Cortex of kidney (tissue), 1 donor: Measurements from ENCODE around the gene SPAG6.
A peak's percentile ranks its signal among the peaks of the same experiment; 100 is the strongest.
"Not testable (repeated sequence)": the region's sequence is repeated elsewhere in the genome, so short reads cannot be mapped to it uniquely, and the experiment has no call there.

Source experiments
- DNase-seq: peaks from one replicate; lab custom pipeline; 2025; lab: John Stamatoyannopoulos, UW

SPAG6 gene

DNA sequence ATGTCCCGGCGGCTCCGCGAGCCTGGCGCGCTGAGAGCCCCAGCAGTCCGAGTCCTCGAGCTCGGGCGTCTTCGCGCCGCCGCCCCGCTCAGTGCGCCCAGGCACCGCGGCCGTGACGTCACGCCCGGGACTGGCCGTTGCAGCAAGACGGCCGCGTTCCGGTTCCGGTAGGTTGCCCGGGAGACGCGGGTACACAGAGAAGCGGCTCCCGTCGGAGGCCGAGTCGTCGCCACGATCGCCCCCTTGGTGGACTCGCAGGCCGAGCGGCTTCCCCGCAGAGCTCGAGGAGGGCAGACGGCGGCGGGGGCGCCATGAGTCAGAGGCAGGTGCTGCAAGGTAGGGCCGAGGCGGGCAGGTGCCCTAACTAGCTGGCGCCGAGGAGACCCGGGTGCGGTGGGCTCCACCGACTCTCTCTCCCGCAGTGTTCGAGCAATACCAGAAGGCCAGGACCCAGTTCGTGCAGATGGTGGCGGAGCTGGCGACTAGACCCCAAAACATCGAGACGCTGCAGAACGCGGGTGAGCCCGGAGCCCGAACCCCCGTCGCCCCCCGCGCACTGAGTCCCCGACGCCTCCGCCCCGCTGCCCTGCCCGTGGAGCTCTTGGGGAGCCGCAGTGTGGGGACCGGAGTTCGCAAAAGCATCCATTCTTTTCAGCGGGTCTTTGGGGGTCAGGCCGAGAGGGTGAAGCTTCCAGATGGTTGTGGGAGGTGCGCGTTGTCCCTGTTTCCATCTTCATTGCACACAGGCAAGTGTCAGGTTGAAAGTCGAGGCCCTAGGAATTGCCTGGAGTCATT, at the start of gene SPAG6:
Gene SPAG6, plus strand, starts transcription at position 196 of the 795 bp plus-strand sequence. Its CDS starts 116 bp downstream, at position 312.
- DNase-seq, result no peak

DNA sequence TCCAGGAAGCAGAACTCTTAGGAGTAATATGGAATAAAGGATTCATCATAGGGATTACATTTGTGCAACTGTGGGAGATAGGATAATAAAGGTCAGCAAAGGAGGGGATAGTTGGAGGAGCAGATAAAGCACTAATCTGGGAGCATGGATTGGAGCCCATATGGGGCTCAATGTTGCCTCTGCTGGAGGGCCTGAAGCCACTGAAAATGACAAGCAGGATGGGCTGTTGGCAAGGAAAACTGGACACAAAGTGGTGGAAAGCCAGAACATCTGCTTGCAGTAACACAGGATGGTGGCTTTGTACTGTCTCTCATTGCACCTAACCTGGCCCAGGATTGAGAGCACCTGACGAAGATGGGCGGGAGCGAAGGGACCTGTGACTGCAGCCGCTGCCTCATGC, 44.1 kb upstream of the SPAG6 start:
- no peak for DNase-seq

DNA sequence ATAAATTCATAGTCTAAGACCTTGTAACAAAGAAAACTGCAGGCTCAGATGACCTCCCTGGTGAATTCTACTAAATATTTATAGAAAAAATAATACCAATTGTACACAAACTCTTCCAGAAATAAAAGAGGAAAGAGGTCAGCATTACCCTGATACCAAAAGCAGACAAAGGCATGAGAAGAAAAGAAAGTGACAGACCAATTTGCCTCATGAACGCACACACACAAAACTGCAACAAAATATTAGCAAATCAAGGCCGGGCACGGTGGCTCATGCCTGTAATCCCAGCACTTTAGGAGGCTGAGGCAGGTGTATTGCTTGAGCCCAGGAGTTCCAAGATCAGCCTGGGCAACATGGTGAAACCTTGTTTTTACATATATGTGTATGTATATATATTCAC, 41.8 kb upstream of the SPAG6 start:
- no peak for DNase-seq

DNA sequence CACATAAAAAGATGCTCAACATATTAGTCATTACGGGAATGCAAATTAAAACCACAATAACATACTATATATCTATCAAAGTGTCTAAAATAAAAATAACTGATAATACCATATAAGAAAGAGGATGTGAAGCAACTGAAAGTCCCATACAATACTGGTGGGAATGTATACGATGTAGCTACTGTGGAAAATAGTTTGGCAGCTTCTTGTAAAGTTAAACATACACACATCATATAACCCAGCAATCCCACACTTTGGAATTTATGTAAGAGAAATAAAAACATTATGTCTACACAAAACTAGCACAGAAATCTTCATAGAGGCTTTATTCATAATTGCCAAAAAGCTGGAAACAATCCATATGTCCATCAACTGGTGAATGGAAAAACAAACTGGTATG, 39.6 kb upstream of the SPAG6 start:
- no peak for DNase-seq

DNA sequence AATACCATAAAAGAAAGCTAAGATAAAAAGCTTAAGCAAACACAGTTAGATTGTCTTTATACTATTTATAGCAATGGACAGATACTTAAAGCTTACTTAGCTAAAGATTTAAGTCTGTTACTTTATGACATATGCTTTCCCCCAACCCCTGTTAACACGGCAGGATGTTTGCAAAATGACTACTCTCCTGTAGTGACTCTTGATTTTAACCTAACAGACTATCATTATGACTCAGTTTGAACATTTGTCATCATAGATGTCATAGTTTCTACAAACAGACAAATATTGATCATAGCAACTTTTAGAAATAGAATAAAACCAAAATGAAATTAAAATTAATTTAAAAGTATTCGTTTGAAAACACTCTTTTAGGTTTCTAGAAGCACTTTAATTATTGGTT, 36.9 kb upstream of the SPAG6 start:
- no peak for DNase-seq

DNA sequence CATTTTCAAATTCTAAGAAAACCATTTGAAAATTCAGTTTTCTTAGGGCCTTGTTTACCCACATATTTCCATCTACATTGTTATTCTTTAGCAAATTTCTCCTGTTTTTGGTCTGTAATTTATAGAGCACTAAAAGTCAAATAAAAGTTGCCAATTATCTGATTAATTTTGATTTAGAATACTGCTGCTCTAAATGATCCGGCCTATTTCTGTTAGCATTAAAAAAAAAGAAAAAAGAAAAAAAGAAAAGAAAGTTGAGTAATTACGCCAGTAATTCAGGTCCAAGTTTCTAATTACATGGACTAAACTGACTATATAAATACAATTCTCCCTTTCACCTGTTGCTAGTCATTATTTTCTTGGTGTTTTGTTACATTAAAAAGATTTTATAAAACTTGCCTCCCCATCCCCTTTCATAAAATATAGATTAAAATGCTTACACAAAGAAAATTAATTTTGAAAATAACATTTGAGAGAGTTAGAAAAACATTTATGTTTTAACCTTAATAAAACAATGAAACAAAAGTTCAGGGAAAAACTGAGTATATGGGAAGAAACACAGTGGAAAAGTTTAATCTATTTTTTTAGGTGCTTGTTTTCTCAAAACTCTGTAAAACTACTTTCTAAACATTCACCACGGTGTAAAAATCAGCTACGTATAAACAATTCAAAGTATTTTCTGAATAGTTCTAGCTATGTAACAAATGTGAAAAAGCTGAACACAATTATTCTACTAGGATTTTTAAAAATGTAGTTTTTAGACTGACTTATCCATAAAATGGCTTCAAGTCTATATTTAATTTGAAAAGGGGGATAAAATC, 35.9 kb upstream of the SPAG6 start:
- DNase-seq, result no peak

DNA sequence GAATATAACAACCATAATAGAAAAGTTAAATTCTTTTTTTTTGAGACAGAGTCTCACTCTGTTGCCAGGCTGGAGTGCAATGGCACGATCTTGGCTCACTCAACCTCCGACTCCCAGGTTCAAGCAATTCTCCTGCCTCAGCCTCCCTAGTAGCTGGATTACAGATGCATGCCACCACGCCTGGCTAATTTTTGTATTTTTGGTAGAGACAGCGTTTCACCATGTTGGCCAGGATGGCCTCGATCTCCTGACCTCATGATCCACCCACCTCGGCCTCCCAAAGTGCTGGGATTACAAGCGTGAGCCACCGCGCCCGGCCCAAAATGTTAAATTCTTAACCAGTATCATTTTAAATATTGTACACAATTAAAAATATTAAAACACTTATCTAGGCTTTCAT, 35.3 kb upstream of the SPAG6 start:
- not testable (repeated sequence) for DNase-seq

DNA sequence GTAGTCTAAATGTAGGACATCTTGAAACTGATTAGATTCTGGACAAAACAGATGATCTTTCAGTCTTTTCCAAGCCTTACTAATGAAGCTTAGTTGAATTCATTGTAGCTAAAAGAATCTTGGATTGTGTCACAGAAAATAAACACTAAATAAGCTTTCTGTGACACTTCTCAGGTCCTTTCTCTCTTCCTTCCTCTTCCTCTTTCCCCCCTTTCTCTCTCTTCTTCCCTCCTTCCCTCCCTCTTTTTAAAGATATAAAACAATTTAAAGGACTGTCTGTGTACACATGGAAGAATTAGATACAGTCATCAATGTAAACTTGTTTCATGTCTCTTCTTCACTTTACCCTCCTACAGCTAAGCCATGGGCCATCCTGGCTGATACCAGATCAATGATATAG, 34.4 kb upstream of the SPAG6 start:
- no peak for DNase-seq

DNA sequence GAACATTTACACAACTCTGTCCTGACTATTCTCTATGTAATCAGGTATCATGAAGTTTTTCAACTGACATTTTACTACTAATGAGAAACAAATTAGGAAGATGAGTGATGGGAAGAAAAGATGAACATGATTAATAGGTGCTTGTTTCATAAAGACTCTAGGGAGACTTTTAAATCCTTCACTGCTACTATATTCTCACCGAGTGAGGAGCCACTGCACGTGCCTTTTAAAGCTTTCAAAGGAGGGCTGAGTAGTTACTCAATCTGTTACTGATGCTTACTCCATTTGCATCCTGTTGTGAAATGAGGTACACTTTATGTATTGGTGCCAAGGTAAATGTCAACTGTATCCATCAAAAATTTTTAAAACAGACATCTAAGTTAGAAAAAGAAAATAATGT, 30.4 kb upstream of the SPAG6 start:
- DNase-seq, result no peak

DNA sequence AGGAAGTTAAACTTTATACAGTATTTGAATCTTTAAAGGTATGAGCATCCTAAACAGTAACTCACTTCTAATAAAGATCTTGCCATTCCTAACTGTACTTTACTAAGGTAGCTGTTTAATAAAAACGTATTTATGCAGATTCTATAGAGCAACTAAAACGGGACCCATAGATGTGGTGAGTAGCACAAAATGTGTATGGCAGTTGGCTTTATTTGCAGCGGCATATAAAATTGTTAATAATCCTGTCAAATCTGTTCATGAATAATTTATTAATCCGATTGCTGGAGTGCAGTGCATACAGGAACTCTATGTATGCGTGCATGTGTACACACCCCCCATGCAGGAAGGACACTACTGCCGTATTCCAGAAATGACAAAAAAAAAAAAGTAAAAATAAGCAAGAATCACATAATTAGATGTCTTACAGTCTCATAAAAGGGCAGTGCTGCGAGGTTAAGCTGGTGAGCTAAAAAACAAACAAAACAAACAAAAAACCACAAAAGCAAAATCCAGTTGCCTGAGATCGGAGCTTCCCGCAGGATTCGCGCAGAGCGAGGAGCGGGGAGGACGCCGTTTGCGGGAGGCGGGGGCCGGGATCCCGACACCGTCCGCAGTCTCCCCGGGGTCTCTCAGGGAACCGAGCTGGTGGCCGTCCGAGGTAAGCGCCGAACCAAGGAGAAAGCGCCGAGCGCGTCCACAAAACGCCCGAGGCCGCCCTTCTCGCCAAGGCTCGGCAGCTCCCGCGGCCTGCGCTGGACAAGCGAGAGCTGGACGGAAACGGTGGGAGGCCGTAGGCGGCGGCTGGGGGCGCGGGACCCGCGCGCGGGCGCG, 29.6 kb upstream of the SPAG6 start:
- no peak for DNase-seq

DNA sequence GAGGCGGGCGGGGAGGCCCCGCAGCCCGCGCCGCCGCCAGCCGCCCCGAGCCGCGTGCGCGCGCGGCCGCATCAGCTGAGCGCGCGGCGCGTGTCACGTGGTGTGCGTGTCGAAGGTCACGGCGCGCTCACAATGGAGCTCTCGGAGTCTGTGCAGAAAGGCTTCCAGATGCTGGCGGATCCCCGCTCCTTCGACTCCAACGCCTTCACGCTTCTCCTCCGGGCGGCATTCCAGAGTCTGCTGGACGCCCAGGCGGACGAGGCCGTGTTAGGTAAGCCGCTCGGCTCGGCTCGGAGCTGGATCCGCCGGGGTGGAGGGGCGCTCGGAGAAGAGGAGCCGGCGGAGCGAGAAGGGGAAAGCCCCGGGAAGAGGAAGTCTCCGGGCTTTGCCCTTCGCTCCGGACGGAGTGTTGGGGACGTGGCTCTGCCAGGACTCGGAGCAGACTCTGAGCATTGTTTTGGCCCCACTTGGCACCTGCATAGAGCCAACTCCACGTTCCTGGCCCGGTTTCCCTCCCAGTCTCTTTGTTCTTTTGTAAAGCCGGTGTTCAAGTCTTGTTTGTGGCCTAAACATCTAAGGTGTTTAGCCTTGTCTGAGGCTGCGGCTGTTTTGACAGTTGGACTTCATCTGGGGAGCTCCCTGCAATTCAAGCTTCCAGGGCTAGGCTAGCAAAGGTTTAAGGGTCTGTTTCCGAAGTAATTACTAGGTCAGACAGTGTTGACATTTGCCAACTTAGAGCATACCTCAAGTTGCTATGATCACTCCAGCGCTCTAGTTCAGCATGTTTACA, 28.8 kb upstream of the SPAG6 start, which contains the start of gene COMMD3:
Gene COMMD3, plus strand, starts transcription at position 103 of the 790 bp plus-strand sequence. Its CDS starts 30 bp downstream, at position 133.
- peak; percentile 32 for DNase-seq

DNA sequence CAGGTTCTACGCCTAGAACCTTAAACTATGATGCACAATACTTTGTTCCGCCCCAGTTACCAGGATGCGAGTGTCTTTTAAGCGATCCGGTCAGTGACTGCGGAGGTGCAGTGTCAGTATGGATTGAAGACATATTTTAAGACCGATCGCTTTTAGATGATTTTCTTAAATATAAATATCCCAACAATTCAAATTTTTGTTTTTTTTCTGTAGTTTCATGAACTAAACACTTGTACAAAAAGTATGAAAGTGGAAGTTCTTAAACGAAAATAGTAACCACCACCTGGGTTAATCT, 28.3 kb upstream of the SPAG6 start:
- no peak for DNase-seq

DNA sequence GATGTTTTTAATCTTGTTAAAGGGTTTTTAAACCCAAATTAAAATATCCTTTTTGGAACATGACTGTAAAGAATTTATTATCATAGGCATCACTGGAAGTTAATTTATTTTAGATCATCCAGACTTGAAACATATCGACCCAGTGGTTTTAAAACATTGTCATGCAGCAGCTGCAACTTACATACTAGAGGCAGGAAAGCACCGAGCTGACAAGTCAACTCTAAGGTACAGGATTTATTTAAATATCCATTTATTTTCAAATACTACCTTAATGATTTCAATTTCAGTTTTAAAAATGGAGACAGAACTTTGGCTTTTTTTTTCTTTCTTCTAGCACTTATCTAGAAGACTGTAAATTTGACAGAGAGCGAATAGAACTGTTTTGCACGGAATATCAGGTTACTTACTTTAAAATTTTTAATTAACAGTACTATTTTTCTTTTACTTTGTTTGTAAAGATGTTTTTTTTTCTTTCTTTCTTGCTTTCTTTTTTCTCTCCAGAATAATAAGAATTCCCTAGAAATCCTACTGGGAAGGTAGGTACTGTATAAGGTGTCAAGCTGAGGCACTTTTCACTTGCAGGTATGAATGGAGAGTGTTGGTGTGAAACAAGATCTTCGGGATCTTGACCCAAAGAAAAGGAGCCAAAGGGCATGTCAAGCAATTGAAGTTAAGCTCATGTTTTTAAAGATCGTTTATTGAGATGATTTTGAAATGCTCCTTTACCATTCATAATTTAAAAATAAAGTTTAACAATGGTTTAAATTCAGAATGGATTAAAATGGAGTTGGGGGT, 27.3 kb upstream of the SPAG6 start:
- DNase-seq, result no peak

DNA sequence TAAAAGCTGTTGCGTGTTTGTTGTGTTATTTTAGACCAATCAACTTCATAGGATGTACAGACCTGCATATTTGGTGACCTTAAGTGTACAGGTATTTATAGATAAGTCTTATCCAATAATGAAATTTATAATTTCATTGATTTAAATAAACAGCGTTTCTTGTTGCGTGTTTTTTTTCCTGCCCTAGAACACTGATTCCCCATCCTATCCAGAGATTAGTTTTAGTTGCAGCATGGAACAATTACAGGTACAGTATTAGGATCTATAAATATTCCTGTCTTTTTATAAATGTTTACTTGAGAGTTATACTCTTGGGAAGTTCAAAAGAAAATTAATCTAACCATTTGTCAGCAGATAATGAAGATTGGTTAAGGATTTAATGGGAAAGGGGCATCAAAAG, 26.5 kb upstream of the SPAG6 start:
- no peak for DNase-seq

DNA sequence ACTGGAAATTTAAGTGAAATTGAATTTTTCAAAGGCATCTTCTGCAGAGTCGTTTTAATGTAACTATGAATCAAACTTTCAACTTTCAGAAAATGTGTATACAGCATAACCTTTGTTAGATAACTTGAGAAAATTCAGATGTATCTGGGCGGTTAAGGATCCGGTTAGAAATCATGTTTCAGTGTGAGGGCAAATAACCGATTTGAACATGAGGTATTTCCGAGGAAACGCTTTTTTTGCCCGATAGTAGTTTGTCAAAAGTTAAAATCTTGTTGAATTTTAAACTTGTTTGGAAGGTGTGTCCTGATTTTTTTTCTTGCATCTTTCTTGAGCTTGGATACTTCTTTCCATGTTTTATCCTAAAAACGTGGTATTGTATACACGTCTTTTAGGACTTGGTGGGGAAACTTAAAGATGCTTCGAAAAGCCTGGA, 25.7 kb upstream of the SPAG6 start:
- DNase-seq, result no peak

DNA sequence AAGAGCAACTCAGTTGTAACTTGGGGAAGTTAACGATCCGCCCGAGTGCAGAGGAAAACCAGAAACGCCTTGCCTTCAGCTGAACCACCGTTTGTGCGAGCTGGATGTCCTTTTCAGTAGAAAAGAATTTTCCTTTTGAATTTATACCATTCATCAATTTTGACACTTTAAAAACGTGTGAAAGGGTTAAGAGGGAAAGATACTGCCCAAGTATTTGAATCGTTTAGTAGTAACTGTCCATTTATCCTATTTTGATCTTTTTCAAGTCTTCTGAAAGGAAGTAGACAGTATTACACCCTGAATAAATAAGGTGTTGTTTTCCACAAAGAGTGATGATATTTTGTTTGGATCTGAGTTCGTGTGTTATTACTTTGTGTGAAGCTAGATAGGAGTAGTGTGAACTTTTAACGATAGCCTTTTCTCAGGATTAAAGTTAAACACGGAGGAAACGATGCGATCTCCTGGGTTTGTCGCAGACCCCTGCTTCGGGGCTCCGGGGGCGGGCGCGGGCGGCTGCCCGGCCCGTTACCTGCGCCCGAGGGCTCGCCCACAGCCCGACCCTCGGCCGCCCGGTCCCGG, 25.2 kb upstream of the SPAG6 start:
- no peak for DNase-seq

DNA sequence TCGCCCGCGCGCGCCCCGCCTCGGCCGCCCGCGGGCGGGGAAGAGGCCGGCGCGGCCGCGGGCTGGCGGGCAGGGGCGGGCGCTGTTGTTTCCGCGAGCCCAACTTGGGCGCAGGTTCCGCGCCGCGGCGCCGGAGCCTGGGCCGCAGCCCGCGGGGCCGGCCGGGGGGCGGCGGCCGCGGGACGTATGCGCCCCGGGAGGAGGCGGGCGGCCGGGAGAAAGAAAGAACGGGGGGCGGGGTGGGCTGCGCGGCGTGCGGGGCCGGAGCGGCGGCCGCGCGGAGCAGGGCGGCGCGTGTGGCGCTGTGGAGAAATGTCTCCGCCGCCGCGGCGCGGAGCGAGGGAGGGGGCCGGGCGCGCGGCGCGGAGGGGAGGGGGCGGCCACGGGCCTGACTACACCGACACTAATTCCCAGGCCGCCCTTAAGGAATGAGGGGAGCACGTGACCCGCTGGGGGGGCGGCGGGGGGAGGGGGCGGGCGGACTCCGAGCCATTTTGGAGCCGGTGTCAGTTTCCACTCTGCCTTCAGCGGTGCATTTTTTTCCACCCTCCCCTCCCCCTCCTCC, 24.6 kb upstream of the SPAG6 start, which contains the start of gene BMI1:
Gene BMI1, plus strand, starts transcription at position 509 of the 565 bp plus-strand sequence. CDS start 5,351 bp downstream, outside the sequence.
- DNase-seq, result peak; percentile 26

DNA sequence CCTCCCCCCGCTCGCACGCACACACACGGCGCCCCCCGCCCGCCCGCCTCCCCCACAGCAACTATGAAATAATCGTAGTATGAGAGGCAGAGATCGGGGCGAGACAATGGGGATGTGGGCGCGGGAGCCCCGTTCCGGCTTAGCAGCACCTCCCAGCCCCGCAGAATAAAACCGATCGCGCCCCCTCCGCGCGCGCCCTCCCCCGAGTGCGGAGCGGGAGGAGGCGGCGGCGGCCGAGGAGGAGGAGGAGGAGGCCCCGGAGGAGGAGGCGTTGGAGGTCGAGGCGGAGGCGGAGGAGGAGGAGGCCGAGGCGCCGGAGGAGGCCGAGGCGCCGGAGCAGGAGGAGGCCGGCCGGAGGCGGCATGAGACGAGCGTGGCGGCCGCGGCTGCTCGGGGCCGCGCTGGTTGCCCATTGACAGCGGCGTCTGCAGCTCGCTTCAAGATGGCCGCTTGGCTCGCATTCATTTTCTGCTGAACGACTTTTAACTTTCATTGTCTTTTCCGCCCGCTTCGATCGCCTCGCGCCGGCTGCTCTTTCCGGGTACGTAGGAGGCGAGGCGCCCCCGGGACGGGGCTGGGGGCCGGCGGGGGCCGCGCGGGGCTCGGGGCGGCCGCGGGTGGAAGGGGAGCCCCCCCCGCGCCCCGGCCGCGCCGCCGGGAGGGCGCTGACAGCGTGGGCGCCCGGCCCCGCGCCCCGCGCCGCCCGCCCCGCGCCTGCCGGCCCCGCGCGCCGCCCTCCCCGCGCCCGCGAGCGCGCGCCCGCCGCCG, 24.0 kb upstream of the SPAG6 start:
- DNase-seq, result no peak
